K562 (cell line): ENCODE measurements around the gene MCIDAS. TPM values are rescaled to one million over a fixed set of nuclear protein-coding genes. Genes with fewer than 3 reads are reported as not detected.

Source experiments
- ATF1 ChIP-seq, 2 experiments: fragments of 450-650 bp in 1 of 2; IDR thresholded peaks; 2 replicates each; pipeline ENCODE4 v1.6.1; 2016; ENCODE audit warnings: missing compliant biosample characterization in 1 of 2, missing genetic modification characterization in 1 of 2
- CREM ChIP-seq: IDR thresholded peaks from 2 replicates; pipeline ENCODE4 v1.6.1; 2014; ENCODE audit warnings: antibody characterized with exemption, low read depth
- CXXC5 ChIP-seq: fragments of 250-450 bp; sonication (Bioruptor Pico); IDR thresholded peaks from 2 replicates; pipeline ENCODE4 v1.8.0; 2022; ENCODE audit warnings: inconsistent platforms, mild to moderate bottlenecking, moderate library complexity
- MIER1 ChIP-seq: fragments of 450-650 bp; IDR thresholded peaks from 2 replicates; pipeline ENCODE4 v1.6.1; 2016; ENCODE audit warnings: antibody characterized with exemption, mild to moderate bottlenecking, low read depth
- MTA1 ChIP-seq: fragments of 450-650 bp; IDR thresholded peaks from 2 replicates; pipeline ENCODE4 v1.6.1; 2017; ENCODE audit warnings: borderline replicate concordance
- POLR2A ChIP-seq: fragments of 450-650 bp; conservative IDR thresholded peaks from 2 replicates; pipeline ENCODE4 v1.6.1; 2016
- SUPT5H ChIP-seq: fragments of 450-650 bp; IDR thresholded peaks from 2 replicates; pipeline ENCODE4 v1.6.1; 2016
- TAF7 ChIP-seq: fragments of 450-650 bp; IDR thresholded peaks from 2 replicates; pipeline ENCODE4 v1.6.1; 2016; ENCODE audit warnings: missing genetic modification characterization, missing compliant biosample characterization
- TCFL5 ChIP-seq: fragments of 250-450 bp; sonication (Bioruptor Pico); conservative IDR thresholded peaks from 2 replicates; pipeline ENCODE4 v1.6.1; 2021; ENCODE audit warnings: mild to moderate bottlenecking, moderate library complexity, matching md5 sums
- ZFP36 ChIP-seq: fragments of 150-350 bp; IDR thresholded peaks from 2 replicates; pipeline ENCODE4 v1.6.1; 2018; ENCODE audit warnings: low read length, low read depth; ENCODE audit not compliant: partially characterized antibody
- ZNF695 ChIP-seq: fragments of 450-650 bp; formaldehyde crosslinking; IDR thresholded peaks from 2 replicates; pipeline ENCODE4 v1.4.0; 2020; ENCODE audit warnings: mild to moderate bottlenecking, moderate library complexity
- polyA plus RNA-seq, 8 experiments: library from polyadenylated mRNA; depleted of rRNA in 4 of 8; stranded (reverse) in 5 of 8; unstranded in 3 of 8; fragments of >200 nt; fragmentation: Nextera tagmentation in 2 of 8; fragmentation: Illumina TruSeq in 1 of 8; extraction: Ambion mirVana in 2 of 8; extraction: Trizol in 1 of 8; gene quantifications; 2 replicates each; pipeline versions ENCODE4 v1.2.1 to v1.2.3, GENCODE V29; 2011 to 2014; ENCODE audit warnings: inconsistent platforms in 1 of 8, missing spikeins in 1 of 8
- total RNA-seq, 7 experiments: library from RNA; depleted of rRNA in 6 of 7; stranded (reverse); fragments of >200 nt in 6 of 7; fragmentation: Illumina TruSeq in 2 of 7; extraction: Trizol in 2 of 7; gene quantifications; 2 replicates each; pipeline versions ENCODE4 v1.2.1 to v1.2.3, GENCODE V29; 2011 to 2021; ENCODE audit warnings: low replicate concordance in 1 of 7
- TF ChIP-seq, protein P1 (sequence below), 2 experiments: IDR thresholded peaks; 2 replicates each; pipeline ENCODE4 v1.6.1; 2012; ENCODE audit warnings: improper control_type of control experiment in 2 of 2, low read depth in 2 of 2, low read length in 2 of 2, borderline replicate concordance in 1 of 2
- TF ChIP-seq, protein P2 (sequence below): sonication (generic); formaldehyde crosslinking; IDR thresholded peaks from 2 replicates; pipeline ENCODE4 v1.8.0; 2022; ENCODE audit warnings: missing genetic modification reagents, mild to moderate bottlenecking, borderline replicate concordance
- TF ChIP-seq, protein P3 (sequence below): fragments of 250-450 bp; sonication (Bioruptor Pico); IDR thresholded peaks from 2 replicates; pipeline ENCODE4 v1.8.0; 2021; ENCODE audit warnings: borderline replicate concordance, mild to moderate bottlenecking, moderate library complexity; ENCODE audit not compliant: poor library complexity, severe bottlenecking
- TF ChIP-seq, protein P4 (sequence below): IDR thresholded peaks from 2 replicates; pipeline ENCODE4 v1.6.1; 2011; ENCODE audit warnings: borderline replicate concordance, low read depth, mild to moderate bottlenecking, moderate library complexity, low read length; ENCODE audit not compliant: insufficient read depth, poor library complexity, severe bottlenecking
- TF ChIP-seq, protein P5 (sequence below): IDR thresholded peaks from 2 replicates; pipeline ENCODE4 v1.6.1; 2014; ENCODE audit warnings: antibody characterized with exemption

Gene MCIDAS
- total and polyA plus RNA-seq, 9 of the 15 experiments (the other 6 are each of a cell fraction or from before 2014, with no cell fraction given) = 0.07 to 1.5 (median 0.69) TPM

DNA sequence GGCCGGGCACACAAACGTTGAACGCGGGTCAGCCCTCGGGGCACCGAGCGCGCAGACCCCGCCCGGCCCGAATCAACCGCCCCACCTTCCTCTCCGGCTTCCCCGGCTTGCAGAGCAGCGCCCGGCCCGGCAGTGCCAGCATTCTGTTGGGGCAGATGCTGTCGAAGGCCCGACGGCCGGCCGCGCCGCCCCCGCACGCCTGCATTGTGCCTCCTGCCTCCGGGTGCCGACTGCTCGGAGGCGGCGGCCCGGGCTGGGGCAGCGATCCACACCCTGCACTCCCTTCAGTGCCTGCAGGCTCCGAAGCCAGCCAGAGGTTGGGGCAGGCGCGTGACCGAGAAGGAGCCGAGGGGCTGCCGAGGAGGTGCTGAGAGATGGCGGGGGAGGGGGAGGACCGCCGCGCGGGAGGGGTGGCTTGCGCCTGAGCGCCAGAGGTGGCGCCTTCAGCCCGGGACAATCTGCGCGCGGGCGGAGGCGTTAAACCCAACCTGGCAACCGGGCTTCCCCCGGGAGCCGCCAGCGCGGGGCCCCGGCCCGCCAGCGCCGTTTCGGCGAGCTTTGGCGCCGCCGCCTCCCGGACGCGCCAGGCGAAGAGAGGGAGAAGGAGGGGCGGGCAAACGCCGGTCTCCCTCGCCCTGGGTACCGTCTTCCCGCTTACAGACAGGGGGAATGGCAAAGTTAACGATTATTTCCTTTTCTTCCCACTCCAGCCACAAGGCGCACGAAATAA, at the start of gene MCIDAS (continued):
- TF ChIP-seq, protein P1, sequence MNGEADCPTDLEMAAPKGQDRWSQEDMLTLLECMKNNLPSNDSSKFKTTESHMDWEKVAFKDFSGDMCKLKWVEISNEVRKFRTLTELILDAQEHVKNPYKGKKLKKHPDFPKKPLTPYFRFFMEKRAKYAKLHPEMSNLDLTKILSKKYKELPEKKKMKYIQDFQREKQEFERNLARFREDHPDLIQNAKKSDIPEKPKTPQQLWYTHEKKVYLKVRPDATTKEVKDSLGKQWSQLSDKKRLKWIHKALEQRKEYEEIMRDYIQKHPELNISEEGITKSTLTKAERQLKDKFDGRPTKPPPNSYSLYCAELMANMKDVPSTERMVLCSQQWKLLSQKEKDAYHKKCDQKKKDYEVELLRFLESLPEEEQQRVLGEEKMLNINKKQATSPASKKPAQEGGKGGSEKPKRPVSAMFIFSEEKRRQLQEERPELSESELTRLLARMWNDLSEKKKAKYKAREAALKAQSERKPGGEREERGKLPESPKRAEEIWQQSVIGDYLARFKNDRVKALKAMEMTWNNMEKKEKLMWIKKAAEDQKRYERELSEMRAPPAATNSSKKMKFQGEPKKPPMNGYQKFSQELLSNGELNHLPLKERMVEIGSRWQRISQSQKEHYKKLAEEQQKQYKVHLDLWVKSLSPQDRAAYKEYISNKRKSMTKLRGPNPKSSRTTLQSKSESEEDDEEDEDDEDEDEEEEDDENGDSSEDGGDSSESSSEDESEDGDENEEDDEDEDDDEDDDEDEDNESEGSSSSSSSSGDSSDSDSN (IDR thresholded peaks at IDR 0.05; ENCODE audit: borderline replicate concordance in 1 of 2, low read depth in 2 of 2, low read length in 2 of 2) = peak; percentile 67 to 70; a peak in 1 of 4 replicates
- TF ChIP-seq, protein P2, sequence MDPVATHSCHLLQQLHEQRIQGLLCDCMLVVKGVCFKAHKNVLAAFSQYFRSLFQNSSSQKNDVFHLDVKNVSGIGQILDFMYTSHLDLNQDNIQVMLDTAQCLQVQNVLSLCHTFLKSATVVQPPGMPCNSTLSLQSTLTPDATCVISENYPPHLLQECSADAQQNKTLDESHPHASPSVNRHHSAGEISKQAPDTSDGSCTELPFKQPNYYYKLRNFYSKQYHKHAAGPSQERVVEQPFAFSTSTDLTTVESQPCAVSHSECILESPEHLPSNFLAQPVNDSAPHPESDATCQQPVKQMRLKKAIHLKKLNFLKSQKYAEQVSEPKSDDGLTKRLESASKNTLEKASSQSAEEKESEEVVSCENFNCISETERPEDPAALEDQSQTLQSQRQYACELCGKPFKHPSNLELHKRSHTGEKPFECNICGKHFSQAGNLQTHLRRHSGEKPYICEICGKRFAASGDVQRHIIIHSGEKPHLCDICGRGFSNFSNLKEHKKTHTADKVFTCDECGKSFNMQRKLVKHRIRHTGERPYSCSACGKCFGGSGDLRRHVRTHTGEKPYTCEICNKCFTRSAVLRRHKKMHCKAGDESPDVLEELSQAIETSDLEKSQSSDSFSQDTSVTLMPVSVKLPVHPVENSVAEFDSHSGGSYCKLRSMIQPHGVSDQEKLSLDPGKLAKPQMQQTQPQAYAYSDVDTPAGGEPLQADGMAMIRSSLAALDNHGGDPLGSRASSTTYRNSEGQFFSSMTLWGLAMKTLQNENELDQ (CRISPR knock-in tag) = no peak
- peak; percentile 79 for TF ChIP-seq CXXC5 (CRISPR knock-in tag)
- peak; percentile 73; the same call in 1 of the 2 replicates for TF ChIP-seq CREM
- TF ChIP-seq SUPT5H = peak; percentile 21; the same call in 1 of the 2 replicates
- no peak for TF ChIP-seq TAF7 (tag)
- TF ChIP-seq POLR2A = no peak; the same call in 1 of the 2 replicates
- TF ChIP-seq ZFP36 = peak; percentile 76
- no peak; the same call in 1 of the 2 replicates for TF ChIP-seq ATF1 (CRISPR knock-in tag; IDR thresholded peaks at IDR 0.05)
- peak; percentile 62 for TF ChIP-seq ATF1 (tag; IDR thresholded peaks at IDR 0.05)
- TF ChIP-seq MTA1 = peak; percentile 75; the same call in 1 of the 2 replicates
- TF ChIP-seq, protein P3, sequence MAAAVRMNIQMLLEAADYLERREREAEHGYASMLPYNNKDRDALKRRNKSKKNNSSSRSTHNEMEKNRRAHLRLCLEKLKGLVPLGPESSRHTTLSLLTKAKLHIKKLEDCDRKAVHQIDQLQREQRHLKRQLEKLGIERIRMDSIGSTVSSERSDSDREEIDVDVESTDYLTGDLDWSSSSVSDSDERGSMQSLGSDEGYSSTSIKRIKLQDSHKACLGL (CRISPR knock-in tag) = no peak
- no peak for TF ChIP-seq MIER1
- TF ChIP-seq, protein P4, sequence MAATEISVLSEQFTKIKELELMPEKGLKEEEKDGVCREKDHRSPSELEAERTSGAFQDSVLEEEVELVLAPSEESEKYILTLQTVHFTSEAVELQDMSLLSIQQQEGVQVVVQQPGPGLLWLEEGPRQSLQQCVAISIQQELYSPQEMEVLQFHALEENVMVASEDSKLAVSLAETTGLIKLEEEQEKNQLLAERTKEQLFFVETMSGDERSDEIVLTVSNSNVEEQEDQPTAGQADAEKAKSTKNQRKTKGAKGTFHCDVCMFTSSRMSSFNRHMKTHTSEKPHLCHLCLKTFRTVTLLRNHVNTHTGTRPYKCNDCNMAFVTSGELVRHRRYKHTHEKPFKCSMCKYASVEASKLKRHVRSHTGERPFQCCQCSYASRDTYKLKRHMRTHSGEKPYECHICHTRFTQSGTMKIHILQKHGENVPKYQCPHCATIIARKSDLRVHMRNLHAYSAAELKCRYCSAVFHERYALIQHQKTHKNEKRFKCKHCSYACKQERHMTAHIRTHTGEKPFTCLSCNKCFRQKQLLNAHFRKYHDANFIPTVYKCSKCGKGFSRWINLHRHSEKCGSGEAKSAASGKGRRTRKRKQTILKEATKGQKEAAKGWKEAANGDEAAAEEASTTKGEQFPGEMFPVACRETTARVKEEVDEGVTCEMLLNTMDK = peak; percentile 99
- TF ChIP-seq TCFL5 (CRISPR knock-in tag) = no peak
- TF ChIP-seq, protein P5, sequence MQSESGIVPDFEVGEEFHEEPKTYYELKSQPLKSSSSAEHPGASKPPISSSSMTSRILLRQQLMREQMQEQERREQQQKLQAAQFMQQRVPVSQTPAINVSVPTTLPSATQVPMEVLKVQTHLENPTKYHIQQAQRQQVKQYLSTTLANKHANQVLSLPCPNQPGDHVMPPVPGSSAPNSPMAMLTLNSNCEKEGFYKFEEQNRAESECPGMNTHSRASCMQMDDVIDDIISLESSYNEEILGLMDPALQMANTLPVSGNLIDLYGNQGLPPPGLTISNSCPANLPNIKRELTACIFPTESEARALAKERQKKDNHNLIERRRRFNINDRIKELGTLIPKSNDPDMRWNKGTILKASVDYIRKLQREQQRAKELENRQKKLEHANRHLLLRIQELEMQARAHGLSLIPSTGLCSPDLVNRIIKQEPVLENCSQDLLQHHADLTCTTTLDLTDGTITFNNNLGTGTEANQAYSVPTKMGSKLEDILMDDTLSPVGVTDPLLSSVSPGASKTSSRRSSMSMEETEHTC = peak; percentile 20; the same call in 1 of the 2 replicates
- no peak for TF ChIP-seq ZNF695 (CRISPR knock-in tag)
